Gastroesophageal sphincter (tissue), 4 donors: ENCODE results near the gene SIPA1. TPM values are rescaled to one million over a fixed set of nuclear protein-coding genes. Genes with fewer than 3 reads are reported as not detected.

Experiments
- ATAC-seq: fragments of 150-250 bp; one replicate; pipeline ENCODE4 v1.9.1; 2016; ENCODE audit warnings: mild to moderate bottlenecking, moderate library complexity
- H3K27ac ChIP-seq, 4 donors: fragments of 200-600 bp; sonication (generic) in 3 of 4; 1 replicate in 3 of 4; 2 replicates in 1 of 4; pipeline ENCODE4 v1.5.1; 2016 to 2019
- H3K27me3 ChIP-seq: fragments of 200-600 bp; sonication (generic); one replicate; pipeline ENCODE4 v1.5.1; 2019
- H3K36me3 ChIP-seq, 2 donors: fragments of 200-600 bp; sonication (generic); one replicate each; pipeline ENCODE4 v1.5.1; 2019; ENCODE audit warnings: control low read depth in 1 of 2
- H3K4me1 ChIP-seq, 3 donors: fragments of 200-600 bp; sonication (generic); 1 replicate in 2 of 3; 2 replicates in 1 of 3; pipeline ENCODE4 v1.5.1; 2016 to 2019; ENCODE audit warnings: control low read depth in 2 of 3
- H3K4me3 ChIP-seq, 2 donors: fragments of 200-600 bp; sonication (generic); one replicate each; pipeline ENCODE4 v1.5.1; 2019; ENCODE audit warnings: mild to moderate bottlenecking in 1 of 2, moderate library complexity in 1 of 2
- H3K9me3 ChIP-seq, 3 donors: fragments of 200-600 bp; sonication (generic); one replicate each; pipeline ENCODE4 v1.5.1; 2017 to 2019; ENCODE audit warnings: control low read depth in 2 of 3
- CTCF ChIP-seq, 4 experiments: fragments of 200-600 bp in 2 of 4; fragments of 450-650 bp in 2 of 4; sonication (generic) in 1 of 4; IDR thresholded peaks; one replicate each; pipeline ENCODE4 v1.5.1; 2017 to 2019; ENCODE audit warnings: antibody characterized with exemption in 4 of 4, mild to moderate bottlenecking in 2 of 4, moderate library complexity in 2 of 4
- EP300 ChIP-seq: sonication (generic); formaldehyde crosslinking; IDR thresholded peaks from one replicate; pipeline ENCODE4 v1.6.1; 2017; ENCODE audit warnings: antibody characterized with exemption, mild to moderate bottlenecking
- POLR2A ChIP-seq, 2 donors: fragments of 450-650 bp; IDR thresholded peaks; one replicate each; pipeline ENCODE4 v1.6.1; 2017; ENCODE audit warnings: antibody characterized with exemption in 2 of 2, mild to moderate bottlenecking in 2 of 2, moderate library complexity in 1 of 2
- POLR2AphosphoS5 ChIP-seq: sonication (generic); formaldehyde crosslinking; IDR thresholded peaks from one replicate; pipeline ENCODE4 v1.6.1; 2017; ENCODE audit warnings: antibody characterized with exemption
- WGBS, 2 donors: methylation state at CpG; one replicate each; pipeline ENCODE4 v1.1.5; 2018; ENCODE audit warnings: low coverage in 1 of 2; 5-methylcytosine and 5-hydroxymethylcytosine counted together
- total RNA-seq, 4 donors: library from RNA; depleted of rRNA; stranded (reverse); fragments of >200 nt; gene quantifications; one replicate each; pipeline ENCODE4 v1.1.0, GENCODE V29; 2016

SIPA1 gene
- 10 to 100 TPM; 32.9 to 45.0 (median 38.3) TPM for total RNA-seq

GRCh38 chr11:65637794-65638419, at the start of gene SIPA1:
Gene SIPA1, plus strand, starts transcription at chr11:65638101. Its CDS starts 2,821 bp downstream, at chr11:65640922.
- whole genome bisulfite sequencing, 2 donors: 29% methylated on average over 6 of the region's 46 CpGs; no CpG with 5 or more reads in 1 of the 2 donors
- peak; percentile 90 for ATAC-seq
- no peaks in the 10 kb centered on the region for H3K27me3 ChIP-seq
- no peaks in the 10 kb centered on the region for H3K9me3 ChIP-seq
- H3K27ac ChIP-seq: peak within 1 kb of the TSS; percentile 15 to 93 (median 90)
- H3K4me1 ChIP-seq: peaks cover 0 to 58% (median 28%) of the 10 kb centered on the region in 3 donors
- peaks cover 0 to 65% of the 10 kb centered on the region in 2 donors for H3K36me3 ChIP-seq
- H3K4me3 ChIP-seq: peak within 1 kb of the TSS; percentile 37 to 86
- TF ChIP-seq POLR2A (IDR thresholded peaks at IDR 0.05) (peak; percentile 52 to 64), EP300 (no peak), POLR2AphosphoS5 (peak; percentile 35), CTCF (IDR thresholded peaks at IDR 0.05) (peak in 3 of 4 experiments; percentile 41 to 49 (median 45))

GRCh38 chr11:65588199-65589054, 49.5 kb upstream of the SIPA1 start:
- TF ChIP-seq POLR2AphosphoS5 (no peak), EP300 (no peak), POLR2A (IDR thresholded peaks at IDR 0.05) (no peak), CTCF (IDR thresholded peaks at IDR 0.05) (peak in 3 of 4 experiments; percentile 54 to 66 (median 63))
- Histone ChIP-seq H3K4me1 (peaks cover 0 to 98% (median 32%) of the 10 kb centered on the region in 3 donors), H3K9me3 (no peaks in the 10 kb centered on the region), H3K4me3 (no peak overlapping the region), H3K36me3 (peaks cover 0 to 74% of the 10 kb centered on the region in 2 donors), H3K27ac (peak overlapping the region; percentile 12 to 93 (median 83)), H3K27me3 (no peaks in the 10 kb centered on the region)
- 16 to 47% methylated on average over 5 to 9 of the region's 13 CpGs for WGBS, 2 donors
- ATAC-seq: peak; percentile 48

- 42% methylated on average over 2 of the region's 9 CpGs; no CpG with 5 or more reads in 1 of the 2 donors for WGBS, 2 donors
- no peak for ATAC-seq
- H3K4me3 ChIP-seq: no peak overlapping the region
- peak overlapping the region in 3 of 4 donors; percentile 80 to 93 (median 86) for H3K27ac ChIP-seq
- TF ChIP-seq CTCF (IDR thresholded peaks at IDR 0.05) (no peak), POLR2AphosphoS5 (no peak), POLR2A (IDR thresholded peaks at IDR 0.05) (no peak), EP300 (no peak)
- H3K36me3 ChIP-seq: peaks cover 0 to 64% of the 10 kb centered on the region in 2 donors
- no peaks in the 10 kb centered on the region for H3K27me3 ChIP-seq
- H3K9me3 ChIP-seq: no peaks in the 10 kb centered on the region
- H3K4me1 ChIP-seq: peaks cover 0 to 98% (median 34%) of the 10 kb centered on the region in 3 donors
These were observed 48.3 kb upstream of the SIPA1 start for GRCh38 chr11:65589444-65590239.

GRCh38 chr11:65590240-65590738, 47.6 kb upstream of the SIPA1 start:
- Histone ChIP-seq H3K4me3 (no peak overlapping the region), H3K27ac (peak overlapping the region in 3 of 4 donors; percentile 80 to 93 (median 86)), H3K4me1 (peaks cover 0 to 98% (median 39%) of the 10 kb centered on the region in 3 donors), H3K9me3 (no peaks in the 10 kb centered on the region), H3K27me3 (no peaks in the 10 kb centered on the region), H3K36me3 (peaks cover 0 to 57% of the 10 kb centered on the region in 2 donors)
- no peak for ATAC-seq
- 5 to 45% methylated on average over 3 to 4 of the region's 8 CpGs for WGBS, 2 donors
- TF ChIP-seq POLR2A (IDR thresholded peaks at IDR 0.05) (no peak), EP300 (no peak), CTCF (IDR thresholded peaks at IDR 0.05) (no peak), POLR2AphosphoS5 (no peak)
